Epithelial cell of proximal tubule (primary cell): ENCODE measurements around the gene CTNND2. TPM values are rescaled to one million over a fixed set of nuclear protein-coding genes. Genes with fewer than 3 reads are reported as not detected.

Source experiments
- DNase-seq: peaks from one replicate; pipeline ENCODE4 v3.0.0-alpha.2; 2011; ENCODE audit warnings: low read depth
- H3K4me3 ChIP-seq: 2 replicates; pipeline ENCODE4 v1.5.1; 2011; ENCODE audit warnings: low read depth, mild to moderate bottlenecking, low read length
- CTCF ChIP-seq: conservative IDR thresholded peaks from 2 replicates; pipeline ENCODE4 v1.5.1; 2012; ENCODE audit warnings: low read depth, mild to moderate bottlenecking, low read length
- total RNA-seq: library from RNA; depleted of rRNA; stranded (reverse); fragments of >200 nt; gene quantifications from 2 replicates; pipeline ENCODE4 v1.2.3, GENCODE V29; 2015

CTNND2 gene
- total RNA-seq, 1 donor from 2014 or later = 0.12 TPM

GRCh38 chr5:11814373-11814772 lies 89.9 kb downstream of the CTNND2 start:
- DNase-seq = no peak
- no peak for TF ChIP-seq CTCF
- no peak overlapping the region for H3K4me3 ChIP-seq

- no peak for DNase-seq
- no peak overlapping the region for H3K4me3 ChIP-seq
- no peak for TF ChIP-seq CTCF
These were observed 94.8 kb downstream of the CTNND2 start for GRCh38 chr5:11809407-11809806.

DNA sequence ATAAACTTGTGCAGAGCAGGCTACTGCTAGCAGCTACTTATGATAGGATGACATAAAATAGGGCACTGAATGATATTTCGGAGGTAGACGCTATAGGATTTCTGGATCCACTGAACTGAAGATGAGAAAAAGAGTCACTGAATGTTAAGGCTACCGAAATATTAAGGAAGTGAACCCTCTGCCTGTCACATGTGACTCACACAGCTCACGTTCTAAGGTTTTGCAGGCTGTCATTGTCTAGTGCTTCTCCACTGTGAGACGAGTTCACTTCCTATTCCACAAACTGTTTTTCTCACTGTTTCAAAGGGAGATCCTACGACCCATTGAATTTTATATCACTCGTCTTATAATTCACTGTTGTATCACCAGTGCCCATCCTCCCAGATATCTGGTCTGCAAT lies 100.8 kb downstream of the CTNND2 start:
- DNase-seq = no peak
- TF ChIP-seq CTCF = no peak

DNA sequence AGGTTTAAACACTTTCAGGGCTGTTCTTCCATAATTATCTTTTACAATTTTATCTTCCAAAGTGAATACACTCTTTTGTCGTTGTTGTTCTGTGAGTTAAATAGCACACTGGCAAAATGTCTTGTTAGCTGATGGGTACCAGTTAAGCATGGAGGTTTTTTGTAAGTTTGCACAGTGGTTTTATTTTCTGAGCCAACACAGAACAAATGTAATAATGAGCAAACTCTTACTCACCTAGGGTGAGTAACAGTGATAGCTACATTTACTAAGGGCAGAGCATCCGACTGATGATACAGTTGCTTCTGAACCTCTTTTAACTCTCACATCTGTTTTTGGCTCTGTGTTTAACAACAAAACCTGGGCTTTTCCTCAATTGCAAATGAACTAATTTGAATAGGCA lies 103.2 kb downstream of the CTNND2 start:
- no peak for TF ChIP-seq CTCF
- no peak overlapping the region for H3K4me3 ChIP-seq
- no peak for DNase-seq

More for the DNA sequence above, 100.8 kb downstream of the CTNND2 start:
- H3K4me3 ChIP-seq = no peak overlapping the region

GRCh38 chr5:11797132-11797531 lies 107.1 kb downstream of the CTNND2 start:
- DNase-seq = no peak
- no peak overlapping the region for H3K4me3 ChIP-seq
- TF ChIP-seq CTCF = no peak

DNA sequence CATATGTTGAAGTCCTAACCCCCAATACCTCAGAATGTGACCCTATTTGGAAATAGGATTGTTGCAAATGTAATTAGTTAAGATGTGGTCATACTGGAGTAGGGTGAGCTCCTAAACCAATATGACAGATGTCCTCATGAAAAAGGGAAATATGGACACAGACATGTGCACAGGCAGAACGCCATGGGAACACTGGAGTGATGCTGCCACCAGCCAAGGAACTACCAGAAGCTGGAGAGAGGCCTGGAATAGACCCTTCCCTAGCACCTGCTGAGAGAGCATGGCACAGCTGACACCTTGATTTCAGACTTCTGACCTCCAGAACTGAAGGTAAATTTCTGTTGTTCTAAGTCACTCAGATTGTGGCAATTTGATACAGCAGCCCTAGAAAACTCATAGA lies 110.8 kb downstream of the CTNND2 start:
- no peak for TF ChIP-seq CTCF
- no peak overlapping the region for H3K4me3 ChIP-seq
- DNase-seq = no peak

- no peak for DNase-seq
- no peak overlapping the region for H3K4me3 ChIP-seq
- no peak for TF ChIP-seq CTCF
These were observed 111.6 kb downstream of the CTNND2 start for GRCh38 chr5:11792621-11793020.
